AG04450 (cell line): ENCODE measurements around the gene SP2. TPM values are rescaled to one million over a fixed set of nuclear protein-coding genes. Genes with fewer than 3 reads are reported as not detected.
A peak's percentile ranks its signal among the peaks of the same experiment; 100 is the strongest.

Experiments used
- CTCF ChIA-PET: fragments of 300-600, 350-600 bp; formaldehyde crosslinking; extraction: SDS; loops from one replicate; lab custom pipeline; 2022; ENCODE audit warnings: antibody characterized with exemption, inconsistent platforms; lab: Charles Lee
- POLR2A ChIA-PET: fragments of 350-600 bp; formaldehyde crosslinking; extraction: SDS; loops from one replicate; lab custom pipeline; 2021; ENCODE audit warnings: antibody characterized with exemption, inconsistent platforms; lab: Yijun Ruan, JAX
- DNase-seq: peaks from one replicate; pipeline ENCODE4 v3.0.0-alpha.2; 2011; ENCODE audit warnings: low read depth, low spot score
- H3K27ac ChIP-seq: one replicate; pipeline ENCODE4 v1.5.1; 2012; ENCODE audit warnings: low read depth, low read length, control low read depth
- H3K27me3 ChIP-seq: one replicate; pipeline ENCODE4 v1.6.0; 2012; ENCODE audit warnings: low read length; ENCODE audit not compliant: control insufficient read depth, insufficient read depth
- H3K4me3 ChIP-seq: 2 replicates; pipeline ENCODE4 v1.5.1; 2011; ENCODE audit warnings: mild to moderate bottlenecking, low read depth, low read length, control low read depth
- H3K9me3 ChIP-seq: 2 replicates; pipeline ENCODE4 v1.5.1; 2012; ENCODE audit warnings: low read length; ENCODE audit not compliant: control insufficient read depth, insufficient read depth
- polyA plus RNA-seq: library from polyadenylated mRNA; depleted of rRNA; stranded (reverse); fragments of >200 nt; gene quantifications from 2 replicates; pipeline ENCODE4 v1.2.3, GENCODE V29; 2011
- TF ChIP-seq, protein P1 (sequence below): IDR thresholded peaks from 2 replicates; pipeline ENCODE4 v1.5.1; 2011; ENCODE audit warnings: low read depth, low read length, control low read depth, inconsistent platforms

Gene SP2
- polyA plus RNA-seq, 1 experiment = 2.7 TPM

DNA sequence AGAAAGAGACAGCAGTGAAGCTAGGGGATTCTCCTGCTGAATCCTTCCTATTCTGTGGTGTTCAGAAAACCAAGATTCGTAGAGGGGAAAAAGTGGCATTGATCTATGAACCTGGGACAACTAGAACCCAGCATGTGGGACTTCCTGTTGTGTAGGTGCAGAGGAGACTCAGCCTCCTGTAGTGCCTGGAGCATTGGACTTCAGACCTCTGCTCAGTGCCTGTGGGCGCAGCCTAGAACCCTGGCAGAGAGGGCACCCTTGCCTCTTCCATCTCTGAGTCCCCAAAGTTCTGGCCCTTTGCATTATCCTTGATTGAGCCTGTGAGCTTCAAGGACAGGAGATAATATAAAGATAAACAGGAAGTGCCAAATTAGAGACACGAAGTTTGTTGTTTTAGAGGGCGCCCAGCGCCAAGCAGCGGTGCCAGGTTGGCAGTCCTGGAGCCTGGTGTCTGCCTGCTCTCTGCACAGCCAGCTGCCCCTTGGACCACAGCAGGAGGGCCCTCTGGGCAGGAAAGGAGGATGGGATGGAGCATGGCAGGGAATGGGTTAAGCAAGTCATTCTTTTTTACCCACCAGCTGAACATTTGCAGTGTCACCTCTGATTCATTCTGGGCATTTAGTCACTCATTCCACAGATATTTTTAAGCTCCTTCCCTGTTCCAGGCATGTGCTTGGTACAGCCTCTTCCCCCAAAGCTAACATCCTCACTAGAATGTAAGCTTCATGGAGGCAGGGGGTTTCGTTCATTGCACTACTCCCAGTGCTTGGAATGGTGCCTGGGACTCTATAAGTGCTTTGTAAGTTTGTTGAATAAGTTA, 33.2 kb upstream of the SP2 start:
- DNase-seq = peak; percentile 68
- CTCF ChIA-PET = interaction anchor here (0.7 to 2.9 kb wide), 6 partner anchors 12 to 27 kb away, joined by 3 to 9 read pairs (median 4); partner anchors contain the start of genes SCRN2 and SP6

DNA sequence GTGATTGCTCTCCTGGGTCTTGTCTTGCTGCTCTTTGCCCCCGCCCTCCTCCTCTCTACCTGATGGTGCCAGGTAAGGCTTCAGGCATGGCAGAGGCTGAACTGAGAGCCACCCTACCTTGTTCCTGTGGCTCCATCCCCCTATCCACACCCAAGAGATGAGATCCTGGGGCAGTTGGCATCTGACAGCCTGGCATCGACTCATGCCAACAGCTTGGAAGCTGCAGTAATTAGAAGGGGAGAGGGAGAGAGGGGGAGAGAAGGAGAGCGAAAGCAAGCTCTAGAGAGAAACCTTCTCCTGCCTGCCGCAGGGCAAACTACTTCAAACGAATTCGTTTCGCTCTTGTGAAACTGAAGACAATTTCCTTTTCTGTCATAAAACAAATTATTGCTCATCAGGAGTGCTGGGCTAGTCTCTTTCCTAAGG, 31.2 kb upstream of the SP2 start:
- ChIA-PET POLR2A (no interaction called here), CTCF (interaction anchor here (1.3 kb wide), 1 partner anchor 20 kb away, joined by 4 read pairs; no protein-coding TSS in a partner anchor)

More for the DNA sequence above, 33.2 kb upstream of the SP2 start:
- H3K9me3 ChIP-seq = peaks cover 9% of the 10 kb centered on the region
- no peak overlapping the region for H3K4me3 ChIP-seq
- H3K27ac ChIP-seq = peak overlapping the region; percentile 54
- TF ChIP-seq, protein P1, sequence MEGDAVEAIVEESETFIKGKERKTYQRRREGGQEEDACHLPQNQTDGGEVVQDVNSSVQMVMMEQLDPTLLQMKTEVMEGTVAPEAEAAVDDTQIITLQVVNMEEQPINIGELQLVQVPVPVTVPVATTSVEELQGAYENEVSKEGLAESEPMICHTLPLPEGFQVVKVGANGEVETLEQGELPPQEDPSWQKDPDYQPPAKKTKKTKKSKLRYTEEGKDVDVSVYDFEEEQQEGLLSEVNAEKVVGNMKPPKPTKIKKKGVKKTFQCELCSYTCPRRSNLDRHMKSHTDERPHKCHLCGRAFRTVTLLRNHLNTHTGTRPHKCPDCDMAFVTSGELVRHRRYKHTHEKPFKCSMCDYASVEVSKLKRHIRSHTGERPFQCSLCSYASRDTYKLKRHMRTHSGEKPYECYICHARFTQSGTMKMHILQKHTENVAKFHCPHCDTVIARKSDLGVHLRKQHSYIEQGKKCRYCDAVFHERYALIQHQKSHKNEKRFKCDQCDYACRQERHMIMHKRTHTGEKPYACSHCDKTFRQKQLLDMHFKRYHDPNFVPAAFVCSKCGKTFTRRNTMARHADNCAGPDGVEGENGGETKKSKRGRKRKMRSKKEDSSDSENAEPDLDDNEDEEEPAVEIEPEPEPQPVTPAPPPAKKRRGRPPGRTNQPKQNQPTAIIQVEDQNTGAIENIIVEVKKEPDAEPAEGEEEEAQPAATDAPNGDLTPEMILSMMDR = no peak
- POLR2A ChIA-PET = interaction anchor here (0.9 to 1.3 kb wide), 4 partner anchors 10 to 33 kb away, joined by 3 to 6 read pairs (median 5); partner anchors contain the start of genes LRRC46, MRPL10, SP2 and SP6
- peaks cover 3% of the 10 kb centered on the region for H3K27me3 ChIP-seq

DNA sequence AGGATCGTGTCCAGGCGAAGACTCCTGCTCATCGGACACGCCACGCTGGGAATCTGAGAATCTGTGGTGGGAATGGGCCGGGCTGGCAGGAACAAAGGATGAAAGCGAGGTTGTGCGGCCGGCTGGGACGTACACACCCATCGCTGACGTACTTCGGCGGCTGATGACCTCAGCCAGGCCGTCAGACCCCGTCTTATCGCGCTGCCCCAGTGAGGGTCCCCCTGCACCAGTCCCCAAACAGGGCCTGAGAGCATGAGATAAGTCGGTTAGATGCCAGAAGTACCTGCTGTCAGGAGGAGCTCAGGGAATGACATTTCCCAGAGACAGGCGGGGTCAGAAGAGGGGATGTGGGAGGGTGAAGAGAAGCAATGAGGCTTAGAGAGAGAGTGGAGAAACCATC, 29.1 kb upstream of the SP2 start:
- no peak overlapping the region for H3K4me3 ChIP-seq
- H3K27ac ChIP-seq = no peak overlapping the region
- ChIA-PET CTCF (no interaction called here), POLR2A (no interaction called here)
- H3K27me3 ChIP-seq = peaks cover 8% of the 10 kb centered on the region
- TF ChIP-seq, protein P1 = no peak
- no peak for DNase-seq
- H3K9me3 ChIP-seq = peaks cover 9% of the 10 kb centered on the region

More for the DNA sequence above, 31.2 kb upstream of the SP2 start:
- TF ChIP-seq, protein P1 = no peak
- peaks cover 4% of the 10 kb centered on the region for H3K27me3 ChIP-seq
- DNase-seq = no peak
- H3K4me3 ChIP-seq = no peak overlapping the region
- no peak overlapping the region for H3K27ac ChIP-seq
- peaks cover 9% of the 10 kb centered on the region for H3K9me3 ChIP-seq

DNA sequence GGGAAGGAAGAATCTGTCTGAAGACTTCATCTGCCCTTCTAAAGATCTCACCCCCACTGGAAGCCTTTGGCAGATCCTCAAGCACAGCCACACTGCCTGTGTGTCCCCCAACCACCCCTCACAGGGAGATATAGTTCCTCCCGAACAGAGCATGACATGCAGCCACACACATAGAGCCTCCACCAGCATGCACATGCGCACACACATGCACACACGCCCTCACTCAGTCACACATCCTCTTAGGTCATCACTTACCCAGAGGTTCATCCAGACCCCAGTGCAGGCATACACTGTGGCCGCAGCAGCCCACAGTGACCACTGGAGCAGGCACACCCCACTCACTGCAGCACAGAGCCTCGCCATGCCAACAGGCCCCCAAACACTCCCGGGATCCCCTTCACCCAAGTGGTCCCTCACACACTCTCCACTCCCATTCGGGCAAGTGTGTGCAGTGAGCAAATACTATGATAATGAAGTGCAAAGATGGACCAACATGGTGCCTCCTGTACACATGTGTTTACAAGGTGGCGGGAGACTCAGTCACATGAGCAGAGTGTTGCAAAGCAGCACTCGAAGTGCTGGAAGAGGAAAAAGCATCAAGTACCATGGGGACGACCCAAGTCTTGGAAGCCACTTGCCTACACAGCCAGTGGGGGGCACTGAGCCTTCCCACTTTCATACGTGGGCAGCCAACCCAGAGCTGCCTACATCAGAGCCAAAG, 28.1 kb upstream of the SP2 start:
- H3K27me3 ChIP-seq = peaks cover 18% of the 10 kb centered on the region
- no peak for DNase-seq
- TF ChIP-seq, protein P1 = no peak
- H3K4me3 ChIP-seq = no peak overlapping the region
- H3K9me3 ChIP-seq = peaks cover 9% of the 10 kb centered on the region
- no peak overlapping the region for H3K27ac ChIP-seq
- CTCF ChIA-PET = no interaction called here
- POLR2A ChIA-PET = interaction anchor here (0.6 kb wide), 1 partner anchor 128 kb away, joined by 4 read pairs; no protein-coding TSS in a partner anchor
